Activated CD8-positive, alpha-beta T cell treated with anti-CD3 and anti-CD28 coated beads for 36 hours (primary cell): ENCODE data around the gene PPM1G. TPM values are rescaled to one million over a fixed set of nuclear protein-coding genes. Genes with fewer than 3 reads are reported as not detected.

Experiments used
- ATAC-seq: fragments of 200-7000 bp; cut with Tn5 transposase; one replicate; pipeline ENCODE4 v1.10.0; 2021; ENCODE audit warnings: mild to moderate bottlenecking, moderate library complexity
- CTCF ChIA-PET: fragments of 350-600 bp; sonication (Branson Sonifier 250); formaldehyde crosslinking; loops from one replicate; lab custom pipeline; 2021; ENCODE audit warnings: antibody characterized with exemption; lab: Charles Lee
- POLR2A ChIA-PET: fragments of 350-600 bp; sonication (Branson Sonifier 250); formaldehyde crosslinking; loops from one replicate; lab custom pipeline; 2021; ENCODE audit warnings: antibody characterized with exemption; lab: Charles Lee
- DNase-seq: peaks from one replicate; pipeline ENCODE4 v3.0.0-alpha.2; 2020
- H3K27ac Mint-ChIP-seq: one replicate; pipeline ENCODE4 v1.8.0; 2021; ENCODE audit warnings: mild to moderate bottlenecking, mixed read lengths
- H3K27me3 Mint-ChIP-seq: one replicate; pipeline ENCODE4 v1.8.0; 2021; ENCODE audit warnings: mixed read lengths
- H3K36me3 Mint-ChIP-seq: one replicate; pipeline ENCODE4 v1.8.0; 2021; ENCODE audit warnings: low read depth, mixed read lengths
- H3K4me1 Mint-ChIP-seq: one replicate; pipeline ENCODE4 v1.8.0; 2021; ENCODE audit warnings: low read depth, mixed read lengths
- H3K4me3 Mint-ChIP-seq: one replicate; pipeline ENCODE4 v1.8.0; 2021; ENCODE audit warnings: mild to moderate bottlenecking, moderate library complexity, mixed read lengths
- H3K9me3 Mint-ChIP-seq: one replicate; pipeline ENCODE4 v1.8.0; 2021; ENCODE audit warnings: mixed read lengths
- intact Hi-C: fragments of 100-400 bp; cut with micrococcal nuclease; formaldehyde crosslinking; loops from one replicate; pipeline ENCODE4 v1.10.0; 2022
- total RNA-seq, 2 experiments: library from RNA; stranded (reverse); gene quantifications; one replicate each; pipeline ENCODE4 v1.2.3, GENCODE V29; 2021
- TF ChIP-seq, protein P1 (sequence below): fragments of 200-600 bp; IDR thresholded peaks from one replicate; pipeline ENCODE4 v1.8.0; 2022; ENCODE audit warnings: antibody characterized with exemption, mild to moderate bottlenecking

The PPM1G gene
- total RNA-seq, 2 experiments from 2014 or later = 138 to 142 TPM

DNA sequence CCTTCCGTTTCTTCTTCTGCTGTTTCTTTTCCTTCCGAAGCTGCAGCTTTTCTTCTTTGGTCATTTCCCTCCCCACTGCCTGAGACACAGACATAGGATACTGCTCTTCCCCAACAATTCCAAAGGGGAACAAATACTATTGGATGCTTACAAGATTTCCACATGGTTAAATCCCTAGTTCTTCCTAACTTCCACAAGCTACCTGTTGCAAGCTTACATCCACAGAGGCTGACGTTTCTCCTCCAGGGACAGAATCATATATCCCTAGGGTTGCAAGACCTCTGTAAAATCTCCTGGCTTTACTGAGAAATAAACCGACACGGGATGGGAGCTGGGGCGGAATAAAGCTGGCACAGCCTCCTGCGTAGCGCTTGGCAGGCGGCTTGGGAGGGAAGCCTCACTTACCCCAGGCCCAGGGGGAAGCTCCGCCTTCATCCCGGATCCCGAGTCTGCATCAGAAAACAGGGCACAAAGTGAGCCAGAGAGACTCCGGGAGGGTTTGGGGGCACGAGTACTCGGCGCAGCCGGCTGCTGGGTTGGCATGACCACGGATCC lies 39.8 kb downstream of the PPM1G start:
- TF ChIP-seq, protein P1, sequence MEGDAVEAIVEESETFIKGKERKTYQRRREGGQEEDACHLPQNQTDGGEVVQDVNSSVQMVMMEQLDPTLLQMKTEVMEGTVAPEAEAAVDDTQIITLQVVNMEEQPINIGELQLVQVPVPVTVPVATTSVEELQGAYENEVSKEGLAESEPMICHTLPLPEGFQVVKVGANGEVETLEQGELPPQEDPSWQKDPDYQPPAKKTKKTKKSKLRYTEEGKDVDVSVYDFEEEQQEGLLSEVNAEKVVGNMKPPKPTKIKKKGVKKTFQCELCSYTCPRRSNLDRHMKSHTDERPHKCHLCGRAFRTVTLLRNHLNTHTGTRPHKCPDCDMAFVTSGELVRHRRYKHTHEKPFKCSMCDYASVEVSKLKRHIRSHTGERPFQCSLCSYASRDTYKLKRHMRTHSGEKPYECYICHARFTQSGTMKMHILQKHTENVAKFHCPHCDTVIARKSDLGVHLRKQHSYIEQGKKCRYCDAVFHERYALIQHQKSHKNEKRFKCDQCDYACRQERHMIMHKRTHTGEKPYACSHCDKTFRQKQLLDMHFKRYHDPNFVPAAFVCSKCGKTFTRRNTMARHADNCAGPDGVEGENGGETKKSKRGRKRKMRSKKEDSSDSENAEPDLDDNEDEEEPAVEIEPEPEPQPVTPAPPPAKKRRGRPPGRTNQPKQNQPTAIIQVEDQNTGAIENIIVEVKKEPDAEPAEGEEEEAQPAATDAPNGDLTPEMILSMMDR = no peak
- Mint-ChIP-seq H3K27ac (peak overlapping the region; percentile 94), H3K36me3 (peaks cover 23% of the 10 kb centered on the region), H3K9me3 (no peaks in the 10 kb centered on the region), H3K27me3 (no peaks in the 10 kb centered on the region), H3K4me1 (peaks cover 28% of the 10 kb centered on the region), H3K4me3 (peak overlapping the region; percentile 89)
- intact Hi-C loops = loop anchor here (2.0 kb wide), 1 partner anchor 13 kb away; the partner anchor contains the start of gene GTF3C2
- ChIA-PET CTCF (interaction anchor here (0.7 to 3.7 kb wide), 13 partner anchors 10 to 314 kb away, joined by 3 to 15 read pairs (median 4); partner anchors contain the start of genes GTF3C2, MPV17 and PPM1G), POLR2A (interaction anchor here (0.6 to 8.0 kb wide), 14 partner anchors 9 to 294 kb away, joined by 3 to 84 read pairs (median 4); partner anchors contain the start of genes GTF3C2, NRBP1, PPM1G and SLC4A1AP)
- ATAC-seq (no peak), DNase-seq (no peak)

GRCh38 chr2:27363933-27364332 lies 45.5 kb downstream of the PPM1G start:
- no peak overlapping the region for H3K27ac Mint-ChIP-seq
- CTCF ChIA-PET = interaction anchor here (0.7 kb wide), 1 partner anchor 274 kb away, joined by 4 read pairs; no protein-coding TSS in a partner anchor
- H3K9me3 Mint-ChIP-seq = no peaks in the 10 kb centered on the region
- peaks cover 6% of the 10 kb centered on the region for H3K4me1 Mint-ChIP-seq
- POLR2A ChIA-PET = interaction anchor here (0.6 to 2.1 kb wide), 3 partner anchors 12 to 28 kb away, joined by 3 to 5 read pairs (median 3); no protein-coding TSS in a partner anchor
- no peak for DNase-seq
- no peak overlapping the region for H3K4me3 Mint-ChIP-seq
- H3K36me3 Mint-ChIP-seq = peaks cover 16% of the 10 kb centered on the region
- H3K27me3 Mint-ChIP-seq = no peaks in the 10 kb centered on the region
- intact Hi-C loops = no loop called here
- TF ChIP-seq, protein P1 = no peak
- no peak for ATAC-seq

DNA sequence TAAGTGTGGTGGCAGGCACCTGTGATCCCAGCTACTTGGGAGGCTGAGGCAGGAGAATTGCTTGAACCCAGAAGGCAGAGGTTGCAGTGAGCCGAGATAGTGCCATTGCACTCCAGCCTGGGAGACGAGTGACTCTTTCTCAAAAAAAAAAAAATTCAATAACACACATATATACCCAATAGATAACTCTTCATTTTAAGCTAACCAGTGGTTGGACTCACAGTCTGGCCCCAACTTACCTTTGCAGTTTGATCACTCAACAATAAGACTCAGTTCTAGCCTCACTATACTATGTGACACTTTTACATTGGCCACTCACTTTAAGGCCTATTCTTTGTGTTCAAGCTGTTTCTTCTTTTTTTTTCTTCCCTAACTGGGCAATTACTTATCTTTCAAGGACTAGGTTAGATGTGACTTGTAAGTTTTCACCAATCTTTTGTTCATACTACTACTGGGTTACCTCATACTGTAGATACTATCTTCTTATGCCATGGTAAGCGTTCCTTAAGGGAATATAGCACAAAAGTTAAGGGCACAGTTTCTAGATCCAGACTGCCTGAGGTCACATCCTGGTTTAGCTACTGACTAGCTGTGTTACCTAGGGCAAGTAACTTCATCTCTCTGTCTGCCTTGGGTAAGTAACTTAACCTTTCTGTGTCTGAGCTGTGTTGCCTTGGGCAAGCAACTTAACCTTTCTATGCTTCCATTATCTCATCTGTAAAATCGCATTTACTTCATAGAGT lies 46.5 kb downstream of the PPM1G start:
- ATAC-seq (no peak), DNase-seq (no peak)
- no peaks in the 10 kb centered on the region for H3K9me3 Mint-ChIP-seq
- H3K36me3 Mint-ChIP-seq = peaks cover 24% of the 10 kb centered on the region
- TF ChIP-seq, protein P1 = no peak
- no peak overlapping the region for H3K4me3 Mint-ChIP-seq
- POLR2A ChIA-PET = interaction anchor here (0.9 to 2.1 kb wide), 2 partner anchors 9 to 11 kb away, joined by 5 to 9 read pairs; no protein-coding TSS in a partner anchor
- CTCF ChIA-PET = interaction anchor here (1.1 to 1.2 kb wide), 2 partner anchors 60 to 62 kb away, joined by 3 to 4 read pairs; no protein-coding TSS in a partner anchor
- peaks cover 10% of the 10 kb centered on the region for H3K4me1 Mint-ChIP-seq
- no peaks in the 10 kb centered on the region for H3K27me3 Mint-ChIP-seq
- H3K27ac Mint-ChIP-seq = peak overlapping the region; percentile 21
- intact Hi-C loops = no loop called here

GRCh38 chr2:27356382-27357181 lies 52.8 kb downstream of the PPM1G start, which contains the start of gene GTF3C2:
GTF3C2 (minus strand) TSS chr2:27356764; CDS start chr2:27343554, 13,210 bp downstream.
- intact Hi-C loops = loop anchor here (2.0 to 5.0 kb wide), 2 partner anchors 14 to 34 kb away; partner anchors contain the start of genes EIF2B4, MPV17 and SNX17
- DNase-seq (peak; percentile 98), ATAC-seq (peak; percentile 79)
- CTCF ChIA-PET = interaction anchor here (1.0 to 2.8 kb wide), 4 partner anchors 12 to 327 kb away, joined by 3 to 15 read pairs (median 4); partner anchors contain the start of genes EIF2B4 and SNX17
- no peaks in the 10 kb centered on the region for H3K27me3 Mint-ChIP-seq
- H3K27ac Mint-ChIP-seq = peak within 1 kb of the TSS; percentile 99
- H3K4me1 Mint-ChIP-seq = peaks cover 48% of the 10 kb centered on the region
- TF ChIP-seq, protein P1 = no peak
- no peaks in the 10 kb centered on the region for H3K9me3 Mint-ChIP-seq
- POLR2A ChIA-PET = interaction anchor here (0.7 to 2.9 kb wide), 13 partner anchors 9 to 285 kb away, joined by 3 to 84 read pairs (median 4); partner anchors contain the start of genes EIF2B4, MPV17, NRBP1 and PPM1G
- H3K4me3 Mint-ChIP-seq = peak within 1 kb of the TSS; percentile 94
- peaks cover 20% of the 10 kb centered on the region for H3K36me3 Mint-ChIP-seq
